Left renal cortex interstitium (tissue), 4 donors: Measurements from ENCODE around the gene STARD4. TPM values are rescaled to one million over a fixed set of nuclear protein-coding genes. Genes with fewer than 3 reads are reported as not detected.

Source experiments
- DNase-seq, 4 donors: peaks; one replicate each; pipeline ENCODE4 v3.0.0-alpha.2; 2013; ENCODE audit warnings: low read depth in 4 of 4, low spot score in 2 of 4, missing footprints in 1 of 4
- polyA plus RNA-seq, 4 donors: library from polyadenylated mRNA; unstranded; fragments of 120-200 nt; gene quantifications; one replicate each; pipeline ENCODE4 v1.2.1, GENCODE V29; 2013; ENCODE audit not compliant: insufficient read length in 4 of 4

STARD4 gene, protein sequence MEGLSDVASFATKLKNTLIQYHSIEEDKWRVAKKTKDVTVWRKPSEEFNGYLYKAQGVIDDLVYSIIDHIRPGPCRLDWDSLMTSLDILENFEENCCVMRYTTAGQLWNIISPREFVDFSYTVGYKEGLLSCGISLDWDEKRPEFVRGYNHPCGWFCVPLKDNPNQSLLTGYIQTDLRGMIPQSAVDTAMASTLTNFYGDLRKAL
- 10 to 100 TPM; 21.0 to 31.0 (median 23.0) TPM for polyA plus RNA-seq

DNA sequence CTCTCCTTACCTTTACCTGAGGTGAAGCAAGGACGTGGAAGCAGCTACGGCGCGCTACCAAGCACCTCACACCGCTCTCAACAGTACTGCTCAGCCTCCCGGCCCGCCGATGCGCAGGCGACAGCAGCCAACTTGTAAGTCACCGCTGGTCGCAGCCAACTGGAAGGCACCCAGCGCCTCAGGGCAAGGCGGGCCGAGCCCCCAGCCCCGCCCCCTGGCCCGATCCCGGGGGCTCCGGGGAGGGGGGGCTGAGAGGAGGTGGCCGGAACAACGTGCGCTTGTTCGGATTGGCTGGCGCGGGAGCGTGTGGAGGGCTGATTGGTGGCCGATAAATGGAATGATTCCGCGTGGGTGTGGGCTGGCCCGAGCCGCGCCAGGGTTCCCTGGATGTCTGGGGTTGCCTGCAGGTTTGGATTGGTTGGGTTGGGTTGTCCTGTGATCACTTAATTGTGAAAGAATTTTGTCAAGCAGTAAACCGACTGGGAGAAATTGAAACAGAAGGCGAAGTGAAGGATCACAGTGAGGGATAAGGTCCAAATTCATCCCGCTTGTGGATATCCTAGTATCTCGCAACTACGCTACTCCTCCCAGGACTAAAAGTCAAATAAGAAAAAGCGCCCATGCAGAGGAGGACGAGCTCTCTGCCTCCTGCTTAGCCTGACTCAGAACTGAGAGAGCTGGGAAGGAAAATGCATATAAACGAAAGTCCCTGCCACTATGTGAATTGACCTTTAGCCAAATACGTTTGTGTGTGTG, at the start of gene STARD4:
Gene STARD4 (minus strand): TSS at position 161 of the 756 bp plus-strand sequence. CDS start 5,102 bp downstream, outside the sequence.
- DNase-seq: peak; percentile 78 to 89 (median 84)

DNA sequence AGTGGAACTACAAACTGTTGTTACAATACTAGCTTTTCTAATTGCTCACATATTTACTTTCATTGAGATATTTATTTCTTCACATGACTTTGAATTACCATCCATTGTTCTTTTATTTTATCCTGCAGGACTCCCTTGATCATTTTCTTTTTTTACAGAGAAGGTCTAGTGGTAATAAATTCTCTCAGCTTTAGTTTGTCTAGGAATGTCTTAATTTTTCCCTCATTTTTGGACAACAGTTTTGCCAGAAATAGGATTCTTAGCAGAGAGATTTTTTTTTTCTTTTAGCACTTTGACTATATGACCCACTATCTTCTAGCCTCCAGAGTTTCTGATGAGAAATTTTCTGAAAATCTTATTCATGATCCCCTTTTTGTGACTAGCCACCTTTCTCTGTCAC, 47.3 kb upstream of the STARD4 start:
- no peak for DNase-seq

DNA sequence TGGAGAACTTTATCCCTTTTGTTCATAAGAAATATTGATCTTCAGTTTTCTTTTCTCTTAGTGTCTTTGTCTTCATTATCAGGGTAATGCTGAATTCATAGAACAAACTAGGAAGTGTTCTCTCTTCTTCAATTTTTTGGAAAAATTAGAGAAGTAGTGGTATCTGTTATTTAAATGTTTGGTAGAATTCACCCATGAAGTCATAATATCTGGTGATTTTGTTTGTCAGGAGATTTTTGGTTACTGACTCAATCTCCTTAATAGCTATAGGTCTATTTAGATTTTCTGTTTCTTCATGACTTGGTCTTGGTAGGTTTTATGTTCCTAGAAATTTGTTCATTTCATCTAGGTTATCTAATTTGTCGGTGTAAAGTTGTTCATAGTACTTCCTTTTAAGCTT, 45.4 kb upstream of the STARD4 start:
- DNase-seq: no peak

DNA sequence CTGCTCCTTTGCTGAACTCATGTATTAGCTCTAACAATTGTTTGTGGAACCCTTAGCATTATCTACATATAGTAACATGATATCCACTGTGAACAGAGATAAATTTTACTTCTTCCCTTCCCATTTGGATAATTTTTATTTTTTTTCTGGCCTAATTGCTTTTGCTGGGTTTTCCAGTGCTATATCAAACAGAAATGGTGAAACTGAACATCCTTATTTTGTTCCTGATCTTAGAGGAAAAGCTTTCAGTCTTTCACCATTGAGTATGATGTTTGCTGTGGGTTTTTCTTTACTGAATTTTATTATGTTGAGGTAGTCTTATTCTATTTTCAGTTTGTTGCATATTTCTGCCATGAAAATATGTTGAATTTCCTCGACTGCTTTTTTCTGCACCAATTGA, 44.8 kb upstream of the STARD4 start:
- DNase-seq: no peak

DNA sequence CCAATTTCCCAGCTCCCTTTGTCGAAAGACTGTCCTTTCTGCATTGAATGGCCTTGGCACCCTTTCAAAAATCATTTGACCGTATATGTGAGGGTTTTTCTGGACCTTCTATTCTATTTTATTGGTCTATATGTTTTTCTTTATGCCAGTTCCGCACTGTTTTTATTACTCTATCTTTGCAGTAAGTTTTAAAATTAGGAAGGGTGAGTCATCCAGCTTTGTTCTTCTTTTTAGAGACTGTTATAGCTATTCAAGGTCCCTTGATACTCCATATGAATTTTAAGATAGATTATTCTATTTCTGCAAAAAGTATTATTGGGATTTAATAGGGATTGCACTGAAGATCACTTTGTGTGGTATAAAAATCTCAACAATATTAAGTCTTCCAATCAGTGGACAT, 44.2 kb upstream of the STARD4 start:
- no peak for DNase-seq

DNA sequence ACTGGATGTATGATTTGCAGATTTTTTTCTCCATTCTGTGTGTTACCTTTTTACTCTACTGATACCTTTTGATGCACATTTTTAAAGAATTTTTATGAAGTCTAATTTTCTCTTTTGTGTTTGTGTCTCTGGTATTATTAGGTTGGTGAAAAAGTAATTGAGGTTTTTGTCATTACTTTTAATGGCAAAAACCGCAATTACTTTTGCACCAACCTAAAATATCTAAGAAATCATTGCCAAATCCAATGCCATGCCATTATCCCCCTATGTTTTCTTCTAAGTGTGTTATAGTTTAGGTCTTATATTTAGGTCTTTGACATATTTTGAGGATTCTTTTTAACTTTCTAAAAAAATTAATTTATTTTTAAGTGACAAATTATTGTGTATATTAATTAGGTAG, 43.4 kb upstream of the STARD4 start:
- DNase-seq: no peak

DNA sequence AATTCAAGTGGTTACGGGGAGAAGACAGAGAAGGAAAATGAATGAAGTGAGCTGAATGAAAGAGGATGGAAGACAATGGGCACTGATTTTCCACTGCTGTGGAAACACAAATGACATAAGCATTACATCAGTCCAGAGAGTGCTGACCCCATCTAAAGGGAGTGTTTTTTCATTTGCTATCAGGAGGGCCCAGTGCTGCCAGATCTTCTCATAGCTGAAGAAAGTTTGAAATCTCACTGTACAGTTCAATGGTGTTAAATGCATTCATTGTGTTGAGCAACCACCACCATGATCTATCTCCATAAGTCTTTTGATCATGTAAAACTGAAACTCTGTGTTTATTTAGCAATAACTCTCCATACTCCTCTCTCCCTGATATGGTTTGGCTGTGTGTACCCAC, 41.5 kb upstream of the STARD4 start:
- DNase-seq: no peak

DNA sequence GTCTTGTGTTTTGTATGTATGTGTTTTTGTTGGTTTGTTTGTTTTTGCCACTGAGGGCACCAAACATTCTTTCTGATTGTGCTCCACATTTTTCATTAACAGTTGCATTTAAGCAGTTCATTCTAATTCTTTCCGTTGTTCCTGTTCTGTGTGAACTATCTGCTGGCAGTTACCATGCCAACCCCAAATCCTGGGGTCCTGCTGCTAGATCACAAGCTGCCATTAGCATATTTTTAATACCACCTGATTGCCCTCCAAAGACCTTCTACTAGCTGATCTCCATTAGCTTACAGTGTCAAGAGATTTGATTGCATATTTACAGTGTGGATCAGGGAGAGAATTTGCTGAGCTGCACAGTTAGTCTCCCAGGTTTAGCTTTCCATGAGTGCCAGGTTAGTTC, 40.6 kb upstream of the STARD4 start:
- no peak for DNase-seq

DNA sequence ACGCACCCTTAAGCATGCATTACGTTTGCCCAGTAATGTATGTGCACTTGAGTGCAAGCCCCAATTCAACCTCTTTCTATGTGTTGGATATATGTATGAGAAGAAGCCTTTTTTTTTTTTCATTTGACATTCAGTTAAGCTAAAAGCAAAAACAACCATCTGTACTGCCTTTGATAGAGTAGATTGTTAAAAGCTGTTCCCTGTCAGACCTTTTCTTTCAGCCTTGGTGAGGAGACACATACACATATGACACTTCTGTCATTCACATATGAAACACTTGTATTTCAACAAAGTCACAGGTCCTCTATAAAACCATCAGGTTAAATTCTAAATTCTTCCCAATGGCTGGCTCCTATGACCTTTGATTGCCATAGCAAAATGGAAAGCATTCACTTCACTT, 40.2 kb upstream of the STARD4 start:
- no peak for DNase-seq

DNA sequence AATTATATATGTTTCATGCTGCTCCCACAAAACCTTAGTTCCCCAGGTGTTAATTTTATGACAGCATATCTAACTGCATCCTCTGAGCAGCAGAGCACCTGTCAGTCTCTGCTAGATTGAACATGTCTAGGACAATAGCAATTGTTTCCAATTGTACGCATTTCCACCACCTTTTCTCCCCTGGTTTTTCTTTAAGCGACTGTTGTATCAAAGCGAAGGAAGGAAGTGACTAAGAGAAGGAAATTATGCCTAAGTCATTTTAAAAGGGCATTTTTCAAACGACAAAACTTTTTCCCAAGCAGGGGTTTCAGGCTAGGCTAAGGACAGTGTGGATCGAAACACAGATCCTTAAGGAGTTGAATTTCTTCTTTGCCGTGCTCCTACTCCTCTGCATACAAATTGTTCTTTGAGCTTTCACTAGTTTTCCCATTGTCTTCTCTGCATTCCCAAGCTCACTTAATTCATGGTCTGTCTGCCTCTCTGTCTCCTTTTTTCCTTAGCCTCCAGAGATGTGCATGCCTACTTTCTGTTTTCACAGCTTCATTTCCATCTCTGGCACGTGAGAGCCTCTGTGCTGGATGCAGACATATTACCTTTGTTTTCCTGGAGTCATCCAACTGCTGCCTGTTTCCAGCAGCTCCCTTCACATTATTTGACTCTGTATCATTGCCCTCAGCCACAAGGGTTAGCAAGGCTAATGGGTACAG, 39.4 kb upstream of the STARD4 start:
- DNase-seq: no peak

DNA sequence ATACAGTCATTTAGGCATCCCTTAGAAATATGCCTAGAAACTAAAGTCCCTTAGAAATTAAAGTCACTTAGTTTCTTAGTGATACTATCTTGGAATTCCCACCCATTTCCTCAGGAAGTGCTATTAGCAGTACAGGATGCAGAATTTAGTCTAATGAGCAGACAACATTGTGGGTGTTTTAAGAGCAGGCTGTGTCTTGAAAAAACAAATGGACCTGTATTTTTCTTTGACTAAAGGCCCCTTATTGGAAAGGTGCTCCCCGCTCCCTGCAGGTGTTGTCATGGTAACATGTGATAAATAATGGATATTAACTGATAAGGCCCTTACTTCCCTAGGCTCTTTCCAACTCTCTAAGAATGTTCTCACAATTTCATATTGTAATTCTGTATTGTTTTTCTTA, 38.8 kb upstream of the STARD4 start:
- DNase-seq: no peak

DNA sequence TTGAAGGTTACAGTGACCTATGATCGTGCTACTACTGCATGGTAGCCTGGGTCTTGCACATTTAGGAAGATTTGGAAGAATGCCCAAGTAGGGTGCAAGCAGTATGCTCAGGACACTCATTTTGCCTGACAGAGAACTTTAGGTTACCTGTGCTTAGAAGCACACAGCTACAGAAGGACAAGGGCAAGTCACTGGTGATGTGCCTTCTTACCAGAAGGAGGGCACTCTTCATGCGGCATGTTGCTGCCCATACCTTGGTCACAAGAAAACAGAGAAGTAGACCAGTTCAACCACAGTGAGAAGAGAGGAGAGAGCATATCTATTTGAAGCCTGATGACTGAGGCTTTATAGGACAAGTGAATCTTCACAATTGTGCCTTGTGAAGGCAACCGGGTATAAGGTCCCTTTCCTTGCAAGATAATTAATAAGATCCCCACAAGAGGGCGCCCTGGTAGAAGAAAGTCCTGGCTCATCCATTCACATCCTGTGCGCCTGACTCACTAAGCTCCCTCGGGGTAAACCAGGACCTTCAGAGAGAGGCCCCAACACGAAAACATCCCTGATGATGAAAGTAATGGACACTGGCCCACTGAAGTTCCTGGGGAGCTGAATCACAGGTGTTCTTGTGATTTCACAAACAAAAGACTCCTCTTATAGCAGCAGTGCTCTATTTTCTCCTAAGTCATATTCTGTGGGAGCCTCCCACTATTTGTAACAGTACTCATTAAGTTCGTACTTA, 38.1 kb upstream of the STARD4 start:
- DNase-seq: peak; percentile 69 to 86 (median 80)

DNA sequence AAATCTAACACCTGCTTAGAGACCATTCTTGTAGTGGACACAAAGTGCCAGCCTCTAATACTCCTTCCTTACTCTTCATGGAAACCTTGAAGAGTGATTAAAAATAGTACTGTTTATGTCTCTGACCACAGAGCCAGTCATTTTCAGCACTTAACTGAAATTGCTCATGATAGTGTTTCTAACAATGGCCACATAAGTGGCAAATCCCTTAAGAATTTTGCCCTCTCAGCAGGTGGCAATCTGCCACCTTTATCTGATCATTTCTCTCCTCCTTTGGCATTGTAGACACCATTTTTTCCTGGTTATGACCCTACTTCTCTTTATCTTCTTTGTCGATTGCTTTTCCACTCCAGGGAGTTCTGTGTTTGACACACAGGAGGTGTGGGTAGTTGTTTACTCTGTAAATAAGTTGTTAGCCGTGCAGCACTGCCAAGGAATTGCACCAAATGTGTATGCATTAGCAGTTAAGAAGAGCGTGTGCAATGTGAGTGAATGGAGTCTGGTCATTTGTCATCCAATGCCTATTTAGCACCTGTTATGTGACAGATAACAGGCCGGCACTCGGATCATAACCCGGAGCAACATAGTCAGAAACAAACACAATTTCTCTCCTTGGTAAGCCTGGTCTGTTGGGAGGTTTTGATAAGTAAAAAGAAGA, 36.8 kb upstream of the STARD4 start:
- DNase-seq: no peak

DNA sequence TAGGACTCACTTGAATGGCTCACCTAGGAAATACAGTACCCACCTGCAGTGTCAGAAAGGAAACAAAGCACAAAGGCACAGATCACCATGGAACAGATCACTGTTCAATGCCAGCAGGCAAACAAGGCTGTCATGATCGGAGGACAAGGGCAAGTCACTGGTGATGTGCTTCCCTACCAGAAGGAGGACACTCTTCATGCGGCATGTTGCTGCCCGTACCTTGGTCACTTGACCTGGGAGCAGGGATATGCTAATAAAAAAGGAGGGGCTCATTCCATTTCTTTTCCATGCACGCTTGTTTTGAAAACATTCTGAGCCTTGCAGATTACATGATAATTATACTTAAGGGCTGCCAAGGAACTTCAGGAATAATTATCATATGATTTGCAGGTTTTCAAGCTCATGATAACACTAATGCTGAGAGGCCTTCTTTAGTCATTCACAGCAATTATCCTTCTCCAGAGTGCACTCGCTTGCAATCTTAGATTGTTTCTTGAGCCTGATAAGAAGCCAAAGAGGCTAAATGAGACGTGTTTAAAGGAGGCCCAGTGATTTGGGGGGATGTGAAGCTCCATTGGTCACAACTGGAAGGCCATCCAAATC, 36.1 kb upstream of the STARD4 start:
- DNase-seq: no peak

DNA sequence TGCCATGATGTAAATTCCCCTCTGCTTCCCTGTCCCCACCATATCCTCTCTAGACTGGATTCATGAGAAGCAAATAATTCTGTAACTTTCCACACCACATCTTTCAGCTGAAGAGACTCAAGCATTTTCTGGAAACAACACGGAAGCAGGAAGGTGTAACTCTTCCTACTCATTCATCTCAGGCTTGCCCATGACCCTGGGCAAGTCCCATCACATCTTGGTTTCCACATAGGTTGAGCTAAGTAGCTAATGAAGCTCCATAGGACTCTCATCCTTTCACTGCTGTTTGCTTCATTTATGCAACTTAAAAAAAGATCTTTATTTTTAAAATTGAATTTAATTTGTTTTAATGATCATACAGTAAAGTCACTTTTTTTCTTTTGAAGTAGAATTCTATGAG, 32.7 kb upstream of the STARD4 start:
- no peak for DNase-seq

DNA sequence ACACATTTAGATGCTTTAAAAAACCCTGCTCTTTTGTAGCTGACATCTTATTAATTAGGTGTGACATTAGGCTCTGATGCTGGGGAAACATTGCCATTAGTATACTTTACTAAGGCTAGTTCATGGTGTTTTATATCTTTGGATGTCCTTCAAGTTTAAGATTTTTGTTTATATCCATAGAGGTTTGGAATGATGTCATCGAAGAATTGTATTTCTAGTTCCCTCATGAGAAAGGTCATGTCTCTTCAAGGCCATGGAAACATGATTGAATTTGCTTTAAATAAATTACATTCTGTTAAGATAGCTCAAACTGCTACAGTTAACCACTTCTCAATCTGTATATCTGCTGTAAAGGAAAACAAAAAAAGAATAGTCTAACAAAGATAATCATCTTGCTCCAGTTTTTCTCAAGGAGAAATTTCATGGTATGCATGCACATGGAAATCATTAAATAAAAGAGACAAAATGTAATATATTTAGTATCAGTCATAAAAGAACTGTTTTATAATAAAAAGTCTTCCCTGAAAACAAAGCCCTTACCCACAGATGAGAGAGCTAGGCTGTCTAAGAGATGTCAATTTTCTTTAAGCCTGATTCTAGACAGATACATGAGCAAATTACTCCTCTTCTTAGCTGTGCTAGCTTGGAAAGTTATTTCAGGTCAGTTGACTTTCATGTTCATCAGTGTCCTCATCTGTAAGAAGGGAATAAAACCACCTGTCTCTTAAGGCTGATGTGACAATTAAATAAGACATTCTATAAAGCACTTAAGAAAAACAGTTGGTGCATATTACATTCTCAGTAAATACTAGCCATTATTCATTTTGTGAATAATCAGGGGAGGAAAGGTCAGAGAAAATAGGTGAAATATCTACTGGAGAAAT, 25.0 kb upstream of the STARD4 start:
- DNase-seq: no peak

DNA sequence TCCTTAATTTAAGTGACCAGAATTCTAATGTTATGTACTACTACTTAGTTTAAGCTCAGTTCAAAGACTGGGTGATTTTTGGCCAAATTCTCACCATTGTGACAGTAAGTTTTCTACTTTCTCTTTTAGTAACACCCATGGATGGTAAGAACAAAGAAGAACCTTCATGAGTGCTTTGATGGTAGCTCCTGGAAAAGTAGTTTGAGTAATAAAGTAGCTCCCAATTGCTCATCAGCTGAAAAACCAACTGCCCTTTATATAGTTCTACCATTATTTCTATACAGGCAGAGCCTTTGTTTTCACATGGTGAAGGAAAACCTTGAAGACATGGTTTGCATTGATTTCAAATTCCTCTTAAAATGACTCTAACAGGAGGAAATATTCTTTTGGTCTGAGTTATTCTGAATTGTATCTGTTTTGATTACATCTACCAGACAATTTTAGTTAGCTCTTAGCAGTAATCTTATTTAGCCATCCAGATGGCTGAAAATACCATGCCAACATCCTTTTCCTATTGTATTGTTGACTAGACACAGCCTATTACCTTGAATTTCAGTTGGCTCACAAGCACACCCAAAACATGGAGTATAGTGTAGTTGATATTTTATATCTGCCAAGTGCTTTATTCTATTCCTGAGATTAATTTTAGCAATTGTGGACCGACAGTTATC, 23.7 kb upstream of the STARD4 start:
- DNase-seq: no peak

DNA sequence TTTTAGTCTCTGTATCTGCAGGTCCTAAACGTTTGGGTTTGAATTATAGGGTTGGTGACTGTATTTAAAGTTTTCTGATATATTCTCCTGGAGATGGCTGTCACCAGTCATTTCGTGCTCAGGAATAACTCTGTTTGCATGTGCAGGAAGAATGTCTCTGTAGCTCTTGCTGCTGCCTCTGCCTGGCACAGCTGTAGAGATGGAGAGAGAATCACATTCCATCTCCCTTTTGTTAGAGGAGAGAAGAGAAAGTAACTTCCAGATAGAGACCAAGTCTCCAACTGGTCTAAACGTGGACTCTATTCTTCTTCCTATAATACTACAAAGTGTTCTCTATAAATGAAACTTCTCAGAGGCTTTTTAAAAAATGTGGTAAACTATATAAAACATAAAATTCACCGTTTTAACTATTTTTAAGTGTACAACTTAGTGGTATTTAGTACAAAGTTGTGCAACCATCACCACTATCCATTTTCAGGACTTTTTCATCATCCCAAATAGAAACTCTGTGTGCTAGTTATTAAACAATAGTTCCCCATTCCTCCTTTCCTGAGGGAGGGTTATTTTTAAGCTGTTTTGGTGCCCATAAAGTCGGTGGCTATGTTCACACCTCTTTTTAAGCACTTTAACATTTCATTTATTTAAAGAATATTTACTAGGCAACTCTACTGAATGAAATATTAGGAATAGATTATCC, 20.7 kb upstream of the STARD4 start:
- DNase-seq: no peak
